A673 (cell line): Measurements from ENCODE around the gene FGD4. TPM values are rescaled to one million over a fixed set of nuclear protein-coding genes. Genes with fewer than 3 reads are reported as not detected.

Source experiments
- BruUV-seq: library from RNA; stranded (reverse); fragments of 400-500 nt; replicated peaks from 2 replicates; lab custom pipeline; 2021; lab: Mats Ljungman, UMichigan
- CTCF ChIA-PET: fragments of 300-600 bp; sonication (Branson Sonifier 250); formaldehyde crosslinking; loops from one replicate; lab custom pipeline; 2022; ENCODE audit warnings: antibody characterized with exemption; lab: Charles Lee
- POLR2A ChIA-PET: fragments of 300-600 bp; sonication (Branson Sonifier 250); formaldehyde crosslinking; loops from one replicate; lab custom pipeline; 2022; ENCODE audit warnings: antibody characterized with exemption; ENCODE audit not compliant: low non-redundant PET; lab: Charles Lee
- DNase-seq: peaks from one replicate; pipeline ENCODE4 v3.0.0-alpha.2; 2015; ENCODE audit warnings: low spot score
- H3K27ac ChIP-seq: fragments of 200-600 bp; sonication (generic); 2 replicates; pipeline ENCODE4 v1.5.1; 2016; ENCODE audit warnings: mixed run types, low read depth, mild to moderate bottlenecking, mixed read lengths, antibody characterized with exemption, low read length; ENCODE audit not compliant: poor library complexity, severe bottlenecking
- H3K27me3 ChIP-seq: fragments of 200-600 bp; sonication (generic); replicated peaks from 2 replicates; pipeline ENCODE4 v1.6.1; 2017; ENCODE audit warnings: mixed run types, low read depth, mild to moderate bottlenecking, mixed read lengths, antibody characterized with exemption, low read length; ENCODE audit not compliant: insufficient read depth, poor library complexity
- H3K36me3 ChIP-seq: fragments of 200-600 bp; sonication (generic); 2 replicates; pipeline ENCODE4 v1.6.1; 2016; ENCODE audit warnings: mixed run types, mild to moderate bottlenecking, mixed read lengths, antibody characterized with exemption, low read length; ENCODE audit not compliant: insufficient read depth, poor library complexity, severe bottlenecking
- H3K4me1 ChIP-seq: fragments of 200-600 bp; sonication (generic); 2 replicates; pipeline ENCODE4 v1.6.1; 2017; ENCODE audit warnings: mixed run types, mild to moderate bottlenecking, mixed read lengths, antibody characterized with exemption, low read length; ENCODE audit not compliant: insufficient read depth, poor library complexity, severe bottlenecking
- H3K4me3 ChIP-seq: fragments of 200-600 bp; sonication (generic); 2 replicates; pipeline ENCODE4 v1.5.1; 2016; ENCODE audit warnings: low read depth, mixed run types, mild to moderate bottlenecking, mixed read lengths, low read length; ENCODE audit not compliant: poor library complexity, severe bottlenecking
- H3K9me3 ChIP-seq: fragments of 200-600 bp; sonication (generic); 2 replicates; pipeline ENCODE4 v1.6.1; 2016; ENCODE audit warnings: mixed run types, low read depth, mild to moderate bottlenecking, mixed read lengths, antibody characterized with exemption, low read length; ENCODE audit not compliant: poor library complexity, severe bottlenecking
- CTCF ChIP-seq: fragments of 300-800, 200-600 bp; sonication (generic); conservative IDR thresholded peaks from 2 replicates; pipeline ENCODE4 v1.5.1; 2017; ENCODE audit warnings: low read depth, mild to moderate bottlenecking, antibody characterized with exemption, low read length, moderate library complexity, mixed read lengths
- EZH2 ChIP-seq: fragments of 200-600 bp; sonication (generic); IDR thresholded peaks from 2 replicates; pipeline ENCODE4 v1.6.1; 2017; ENCODE audit warnings: borderline replicate concordance, low read depth, mild to moderate bottlenecking, mixed read lengths, antibody characterized with exemption, low read length; ENCODE audit not compliant: poor library complexity, severe bottlenecking
- intact Hi-C: fragments of 100-400 bp; cut with micrococcal nuclease; formaldehyde crosslinking; loops from one replicate; pipeline ENCODE4 v1.10.0; 2022; ENCODE audit not compliant: unreplicated experiment
- total RNA-seq: library from RNA; stranded (reverse); gene quantifications from 2 replicates; pipeline ENCODE4 v1.2.3, GENCODE V29; 2021

The FGD4 gene
- total RNA-seq, 1 experiment from 2014 or later, result 21.5 TPM

- no TSS peak for BruUV-seq
- Histone ChIP-seq H3K27me3 (no peaks in the 10 kb centered on the region), H3K27ac (peak overlapping the region; percentile 3), H3K36me3 (no peaks in the 10 kb centered on the region), H3K9me3 (no peaks in the 10 kb centered on the region), H3K4me1 (peaks cover 35% of the 10 kb centered on the region), H3K4me3 (peak overlapping the region; percentile 35)
- intact Hi-C loops, result loop anchor here (5.0 kb wide), 1 partner anchor 47 kb away; no protein-coding TSS in a partner anchor
- DNase-seq, result no peak
- TF ChIP-seq EZH2, result no peak
- no peak for TF ChIP-seq CTCF
- CTCF ChIA-PET, result no interaction called here
- POLR2A ChIA-PET, result no interaction called here
Measured at GRCh38 chr12:32534698-32535097, 135.3 kb downstream of the FGD4 start.

GRCh38 chr12:32535288-32535999 lies 136.1 kb downstream of the FGD4 start:
- no peaks in the 10 kb centered on the region for H3K36me3 ChIP-seq
- POLR2A ChIA-PET, result no interaction called here
- DNase-seq, result peak; percentile 87
- no peak for TF ChIP-seq CTCF
- no peak for TF ChIP-seq EZH2
- no TSS peak for BruUV-seq
- no peaks in the 10 kb centered on the region for H3K9me3 ChIP-seq
- intact Hi-C loops, result loop anchor here (5.0 kb wide), 1 partner anchor 48 kb away; no protein-coding TSS in a partner anchor
- H3K4me1 ChIP-seq, result peaks cover 35% of the 10 kb centered on the region
- peak overlapping the region; percentile 35 for H3K4me3 ChIP-seq
- H3K27me3 ChIP-seq, result no peaks in the 10 kb centered on the region
- H3K27ac ChIP-seq, result peak overlapping the region; percentile 3
- CTCF ChIA-PET, result no interaction called here

- POLR2A ChIA-PET, result no interaction called here
- no peak for DNase-seq
- TF ChIP-seq EZH2 (no peak), CTCF (no peak)
- no peaks in the 10 kb centered on the region for H3K9me3 ChIP-seq
- intact Hi-C loops, result loop anchor here (5.0 kb wide), 1 partner anchor 49 kb away; no protein-coding TSS in a partner anchor
- no peak overlapping the region for H3K27ac ChIP-seq
- H3K27me3 ChIP-seq, result no peaks in the 10 kb centered on the region
- peaks cover 37% of the 10 kb centered on the region for H3K4me1 ChIP-seq
- no peak overlapping the region for H3K4me3 ChIP-seq
- CTCF ChIA-PET, result no interaction called here
- H3K36me3 ChIP-seq, result no peaks in the 10 kb centered on the region
- BruUV-seq, result no TSS peak
Measured at GRCh38 chr12:32536000-32536345, 136.6 kb downstream of the FGD4 start.
